ENCODE data around the gene ERCC4. TPM values are rescaled to one million over a fixed set of nuclear protein-coding genes. Genes with fewer than 3 reads are reported as not detected.

ERCC4 gene
- polyA plus RNA-seq, 1 donor (not counting 4 experiments of a cell fraction or from before 2014, with no cell fraction given): 5.9 TPM

- Histone ChIP-seq H2AFZ (ENCODE audit: control insufficient read depth, low read length) (no peak overlapping the region), H3K9ac (ENCODE audit: control insufficient read depth, extremely low read depth, insufficient read depth, low read length) (no peak overlapping the region), H3K4me1 (ENCODE audit: control insufficient read depth, extremely low read depth, insufficient read depth, low read length) (no peaks in the 10 kb centered on the region), H3K27ac (ENCODE audit: control insufficient read depth, insufficient read depth, low read length) (no peak overlapping the region), H3K9me1 (ENCODE audit: control insufficient read depth, extremely low read depth, insufficient read depth, low read length) (no peaks in the 10 kb centered on the region), H4K20me1 (ENCODE audit: control insufficient read depth, extremely low read depth, insufficient read depth, low read length) (no peaks in the 10 kb centered on the region), H3K36me3 (ENCODE audit: control insufficient read depth in 2 of 2, extremely low read depth in 1 of 2, insufficient read depth in 2 of 2, low read length in 2 of 2) (no peaks in the 10 kb centered on the region), H3K79me2 (ENCODE audit: control insufficient read depth, insufficient read depth, low read length) (no peaks in the 10 kb centered on the region), H3K4me3 (ENCODE audit: control insufficient read depth in 2 of 3, extremely low read depth in 1 of 3, insufficient read depth in 2 of 3, low read depth in 1 of 3, low read length in 3 of 3) (no peak overlapping the region), H3K27me3 (ENCODE audit: control insufficient read depth, extremely low read depth, insufficient read depth, low read length) (no peaks in the 10 kb centered on the region), H3K9me3 (ENCODE audit: control insufficient read depth, low read depth, low read length) (no peaks in the 10 kb centered on the region), H3K4me2 (ENCODE audit: control insufficient read depth, extremely low read depth, insufficient read depth, low read depth, low read length) (no peak overlapping the region)
- DNase-seq (ENCODE audit: low read depth, low spot score) (no peak), FAIRE-seq (no peak)
- no peak for TF ChIP-seq CTCF (optimal IDR thresholded peaks at IDR 0.05 in 1 of 3, IDR thresholded peaks at IDR 0.05 in 1 of 3, conservative IDR thresholded peaks at IDR 0.05 in 1 of 3; ENCODE audit: extremely low read depth in 1 of 3, insufficient read depth in 2 of 3, low read length in 3 of 3)
- TF ChIP-seq EZH2 (IDR thresholded peaks at IDR 0.05; ENCODE audit: low read length): no peak
- dilution Hi-C loops (cut with MboI; ENCODE audit: extremely low pct_ligation_motif_present, low sequenced_read_pairs): no loop called here
Measured at GRCh38 chr16:13875614-13876284, 44.2 kb upstream of the ERCC4 start.

DNA sequence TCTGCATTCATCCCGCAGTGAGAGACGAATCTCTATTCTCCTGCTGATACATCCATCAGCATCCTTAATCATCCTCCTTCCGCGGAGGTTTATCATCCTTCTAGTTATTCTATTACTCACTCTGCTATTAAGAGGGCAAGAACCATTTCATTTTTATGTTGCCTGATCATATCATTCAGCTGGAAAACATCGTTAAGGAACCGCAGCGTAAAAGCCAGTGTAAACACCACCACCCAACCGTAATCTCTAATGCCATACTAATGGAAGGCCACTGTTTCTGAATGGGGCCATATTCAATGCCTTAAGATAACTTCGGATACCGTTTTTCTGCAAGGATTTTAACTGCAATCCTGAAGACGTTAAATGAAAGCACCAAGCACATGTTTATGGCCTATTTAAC lies 36.7 kb upstream of the ERCC4 start:
- Histone ChIP-seq H4K20me1 (ENCODE audit: control insufficient read depth, extremely low read depth, insufficient read depth, low read length) (no peaks in the 10 kb centered on the region), H3K27me3 (ENCODE audit: control insufficient read depth, extremely low read depth, insufficient read depth, low read length) (no peaks in the 10 kb centered on the region), H3K36me3 (ENCODE audit: control insufficient read depth in 2 of 2, extremely low read depth in 1 of 2, insufficient read depth in 2 of 2, low read length in 2 of 2) (no peaks in the 10 kb centered on the region), H3K9ac (ENCODE audit: control insufficient read depth, extremely low read depth, insufficient read depth, low read length) (no peak overlapping the region), H3K79me2 (ENCODE audit: control insufficient read depth, insufficient read depth, low read length) (no peaks in the 10 kb centered on the region), H3K4me2 (ENCODE audit: control insufficient read depth, extremely low read depth, insufficient read depth, low read depth, low read length) (no peak overlapping the region), H3K4me1 (ENCODE audit: control insufficient read depth, extremely low read depth, insufficient read depth, low read length) (no peaks in the 10 kb centered on the region), H3K9me3 (ENCODE audit: control insufficient read depth, low read depth, low read length) (no peaks in the 10 kb centered on the region), H3K27ac (ENCODE audit: control insufficient read depth, insufficient read depth, low read length) (no peak overlapping the region), H3K4me3 (ENCODE audit: control insufficient read depth in 2 of 3, extremely low read depth in 1 of 3, insufficient read depth in 2 of 3, low read depth in 1 of 3, low read length in 3 of 3) (no peak overlapping the region), H3K9me1 (ENCODE audit: control insufficient read depth, extremely low read depth, insufficient read depth, low read length) (no peaks in the 10 kb centered on the region), H2AFZ (ENCODE audit: control insufficient read depth, low read length) (no peak overlapping the region)
- DNase-seq (ENCODE audit: low read depth, low spot score) (no peak), FAIRE-seq (no peak)
- dilution Hi-C loops (cut with MboI; ENCODE audit: extremely low pct_ligation_motif_present, low sequenced_read_pairs): no loop called here
- TF ChIP-seq CTCF (optimal IDR thresholded peaks at IDR 0.05 in 1 of 3, IDR thresholded peaks at IDR 0.05 in 1 of 3, conservative IDR thresholded peaks at IDR 0.05 in 1 of 3; ENCODE audit: extremely low read depth in 1 of 3, insufficient read depth in 2 of 3, low read length in 3 of 3) (no peak), EZH2 (IDR thresholded peaks at IDR 0.05; ENCODE audit: low read length) (no peak)
